H1 (cell line): ENCODE results near the gene OLR1. TPM values are rescaled to one million over a fixed set of nuclear protein-coding genes. Genes with fewer than 3 reads are reported as not detected.

Experiments used
- CTCF ChIA-PET: fragments of 300-600 bp; sonication (Branson Sonifier 250); formaldehyde crosslinking; loops from one replicate; lab custom pipeline; 2021; ENCODE audit not compliant: partially characterized antibody; lab: Charles Lee
- POLR2A ChIA-PET: fragments of 300-600 bp; sonication (Branson Sonifier 250); formaldehyde crosslinking; loops from one replicate; lab custom pipeline; 2021; ENCODE audit warnings: inconsistent platforms; ENCODE audit not compliant: partially characterized antibody; lab: Charles Lee
- DNase-seq, 2 experiments: peaks; one replicate each; pipeline versions ENCODE4 v3.0.0 to v3.0.0-alpha.2; 2010 to 2022; ENCODE audit warnings: low spot score in 2 of 2, low read depth in 1 of 2, mixed read lengths in 1 of 2
- FAIRE-seq: peaks from 2 replicates; lab custom pipeline; 2011; peaks lifted over from hg19 to GRCh38; lab: Jason Lieb, UNC
- H2AFZ ChIP-seq: 2 replicates; pipeline ENCODE4 v1.8.1; 2012; ENCODE audit warnings: low read length, inconsistent platforms
- H2AK5ac ChIP-seq: 2 replicates; pipeline ENCODE4 v1.6.1; 2013; ENCODE audit warnings: low read depth, low read length
- H2BK120ac ChIP-seq: replicated peaks from 2 replicates; pipeline ENCODE3; 2013; ENCODE audit warnings: low read depth, low read length, inconsistent platforms
- H2BK12ac ChIP-seq: 2 replicates; pipeline ENCODE4 v1.6.1; 2013; ENCODE audit warnings: low read depth, low read length
- H2BK15ac ChIP-seq: 2 replicates; pipeline ENCODE4 v1.6.1; 2013; ENCODE audit warnings: low read length
- H2BK20ac ChIP-seq: 2 replicates; pipeline ENCODE4 v1.6.1; 2013; ENCODE audit warnings: low read length
- H2BK5ac ChIP-seq: 2 replicates; pipeline ENCODE4 v1.6.1; 2013; ENCODE audit warnings: low read depth, low read length
- H3K14ac ChIP-seq: 2 replicates; pipeline ENCODE4 v1.6.1; 2013; ENCODE audit warnings: inconsistent platforms; ENCODE audit not compliant: insufficient read length
- H3K18ac ChIP-seq: 2 replicates; pipeline ENCODE4 v1.6.1; 2013; ENCODE audit warnings: low read length; ENCODE audit errors: extremely low read depth
- H3K23ac ChIP-seq: 2 replicates; pipeline ENCODE4 v1.6.1; 2013; ENCODE audit warnings: inconsistent platforms; ENCODE audit not compliant: insufficient read length
- H3K23me2 ChIP-seq: 2 replicates; pipeline ENCODE4 v1.6.1; 2013; ENCODE audit warnings: low read depth, low read length
- H3K27ac ChIP-seq: 2 replicates; pipeline ENCODE4 v1.6.1; 2011; ENCODE audit warnings: low read depth, low read length, inconsistent platforms
- H3K27me3 ChIP-seq, 4 experiments: replicated peaks in 1 of 4; 1 replicate in 1 of 4; 2 replicates in 3 of 4; pipeline versions ENCODE4 v1.6.1 to v1.8.1; 2011 to 2013; ENCODE audit warnings: low read length in 3 of 4, mild to moderate bottlenecking in 3 of 4, inconsistent platforms in 2 of 4, mixed read lengths in 2 of 4, moderate library complexity in 1 of 4; ENCODE audit not compliant: control insufficient read depth in 3 of 4, insufficient read depth in 3 of 4; ENCODE audit errors: extremely low read depth in 1 of 4
- H3K36me3 ChIP-seq, 4 experiments: 2 replicates each; pipeline versions ENCODE4 v1.6.1 to v1.8.1; 2011 to 2013; ENCODE audit warnings: mild to moderate bottlenecking in 4 of 4, low read length in 3 of 4, moderate library complexity in 2 of 4, control low read depth in 1 of 4, inconsistent platforms in 1 of 4; ENCODE audit not compliant: insufficient read depth in 4 of 4, control insufficient read depth in 2 of 4
- H3K4ac ChIP-seq: replicated peaks from 2 replicates; pipeline ENCODE3; 2013; ENCODE audit warnings: low read length, low read depth, mixed read lengths, inconsistent platforms; ENCODE audit not compliant: insufficient read length
- H3K4me1 ChIP-seq, 4 experiments: replicated peaks in 1 of 4; 1 replicate in 1 of 4; 2 replicates in 3 of 4; pipeline versions ENCODE4 v1.6.1 to v1.8.1; 2011 to 2013; ENCODE audit warnings: low read length in 3 of 4, inconsistent platforms in 2 of 4, mixed read lengths in 1 of 4; ENCODE audit not compliant: insufficient read depth in 4 of 4, control insufficient read depth in 3 of 4
- H3K4me2 ChIP-seq, 2 experiments: 2 replicates each; pipeline versions ENCODE4 v1.6.1 to v1.8.1; 2011 to 2013; ENCODE audit warnings: low read depth in 2 of 2, low read length in 2 of 2, control low read depth in 1 of 2, inconsistent platforms in 1 of 2, mild to moderate bottlenecking in 1 of 2; ENCODE audit not compliant: insufficient read depth in 1 of 2
- H3K4me3 ChIP-seq, 4 experiments: fragments of 200-600, 300-600 bp in 1 of 4; sonication (generic), shearing (Covaris generic), sonication (Bioruptor Twin) in 1 of 4; 2 replicates each; pipeline versions ENCODE4 v1.5.1 to v1.8.1; 2011 to 2016; ENCODE audit warnings: low read length in 4 of 4, low read depth in 3 of 4, control low read depth in 2 of 4, inconsistent platforms in 2 of 4, mild to moderate bottlenecking in 2 of 4, mixed read lengths in 1 of 4, moderate library complexity in 1 of 4; ENCODE audit not compliant: insufficient read depth in 2 of 4; ENCODE audit errors: extremely low read depth in 1 of 4
- H3K56ac ChIP-seq: replicated peaks from 2 replicates; pipeline ENCODE3; 2013; ENCODE audit warnings: low read depth, mild to moderate bottlenecking, mixed read lengths, low read length, inconsistent platforms; ENCODE audit not compliant: insufficient read length
- H3K79me1 ChIP-seq: 2 replicates; pipeline ENCODE4 v1.6.1; 2013; ENCODE audit warnings: low read depth, low read length, control low read depth
- H3K79me2 ChIP-seq, 2 experiments: 2 replicates each; pipeline versions ENCODE4 v1.6.1 to v1.8.1; 2012 to 2013; ENCODE audit warnings: low read length in 2 of 2, mild to moderate bottlenecking in 2 of 2, inconsistent platforms in 1 of 2; ENCODE audit not compliant: insufficient read depth in 2 of 2, control insufficient read depth in 1 of 2
- H3K9ac ChIP-seq, 4 experiments: replicated peaks in 1 of 4; 1 replicate in 1 of 4; 2 replicates in 3 of 4; pipeline versions ENCODE4 v1.6.1 to v1.8.1; 2011 to 2013; ENCODE audit warnings: low read depth in 3 of 4, low read length in 3 of 4, control low read depth in 2 of 4, mild to moderate bottlenecking in 2 of 4, moderate library complexity in 2 of 4, inconsistent platforms in 1 of 4; ENCODE audit errors: extremely low read depth in 1 of 4
- H3K9me3 ChIP-seq, 2 experiments: 2 replicates each; pipeline versions ENCODE4 v1.6.1 to v1.8.1; 2012 to 2013; ENCODE audit warnings: mild to moderate bottlenecking in 2 of 2, moderate library complexity in 2 of 2, control low read depth in 1 of 2, inconsistent platforms in 1 of 2, low read depth in 1 of 2, low read length in 1 of 2, mixed read lengths in 1 of 2; ENCODE audit not compliant: insufficient read depth in 2 of 2
- H4K20me1 ChIP-seq, 2 experiments: replicated peaks in 1 of 2; 2 replicates each; pipeline versions ENCODE3 to v1.8.1; 2011 to 2013; ENCODE audit warnings: inconsistent platforms in 2 of 2, low read length in 2 of 2, mild to moderate bottlenecking in 1 of 2; ENCODE audit not compliant: insufficient read depth in 2 of 2, control insufficient read depth in 1 of 2
- H4K5ac ChIP-seq: 2 replicates; pipeline ENCODE4 v1.6.1; 2013; ENCODE audit warnings: low read length, low read depth, mixed read lengths, inconsistent platforms; ENCODE audit not compliant: insufficient read length
- H4K8ac ChIP-seq: 2 replicates; pipeline ENCODE4 v1.8.0; 2013; ENCODE audit warnings: mild to moderate bottlenecking, moderate library complexity, low read length, inconsistent platforms; ENCODE audit not compliant: insufficient read depth; ENCODE audit errors: extremely low read depth
- H4K91ac ChIP-seq: replicated peaks from 2 replicates; pipeline ENCODE3; 2013; ENCODE audit warnings: low read length, mixed read lengths, inconsistent platforms; ENCODE audit not compliant: insufficient read length
- BACH1 ChIP-seq: IDR thresholded peaks from 2 replicates; pipeline ENCODE4 v1.6.1; 2012; ENCODE audit warnings: low read length, improper control_type of control experiment
- CBX8 ChIP-seq: fragments of 300-800, 300-1000 bp; sonication (generic); IDR thresholded peaks from 2 replicates; pipeline ENCODE4 v1.7.1; 2016; ENCODE audit warnings: low read depth, low read length, borderline replicate concordance
- GABPA ChIP-seq: IDR thresholded peaks from 2 replicates; pipeline ENCODE4 v1.6.1; 2011; ENCODE audit warnings: mild to moderate bottlenecking, low read length, moderate library complexity, borderline replicate concordance; ENCODE audit not compliant: insufficient read depth
- HDAC2 ChIP-seq, 2 experiments: fragments of 300-600 bp in 1 of 2; sonication (generic) in 1 of 2; IDR thresholded peaks; 2 replicates each; pipeline ENCODE4 v1.6.1; 2011 to 2012; ENCODE audit warnings: low read depth in 2 of 2, low read length in 2 of 2, mild to moderate bottlenecking in 2 of 2, moderate library complexity in 2 of 2, borderline replicate concordance in 1 of 2, inconsistent platforms in 1 of 2
- JUN ChIP-seq: IDR thresholded peaks from 2 replicates; pipeline ENCODE4 v1.6.1; 2011; ENCODE audit warnings: low read depth, mild to moderate bottlenecking, improper control_type of control experiment, low read length
- KDM1A ChIP-seq: fragments of 200-600, 300-600 bp; sonication (generic); IDR thresholded peaks from 2 replicates; pipeline ENCODE4 v1.7.1; 2016; ENCODE audit warnings: mild to moderate bottlenecking, low read length, borderline replicate concordance
- KDM4A ChIP-seq: IDR thresholded peaks from one replicate; pipeline ENCODE4 v1.7.1; 2012; ENCODE audit warnings: low read depth, mild to moderate bottlenecking, moderate library complexity, low read length, inconsistent platforms; ENCODE audit not compliant: severe bottlenecking
- RNF2 ChIP-seq: fragments of 200-900, 300-1000 bp; sonication (generic); IDR thresholded peaks from 2 replicates; pipeline ENCODE4 v1.7.1; 2016; ENCODE audit warnings: borderline replicate concordance, low read depth, mild to moderate bottlenecking, antibody characterized with exemption, low read length; ENCODE audit not compliant: poor library complexity, severe bottlenecking; ENCODE audit errors: missing control alignments
- SP1 ChIP-seq: IDR thresholded peaks from 2 replicates; pipeline ENCODE4 v1.6.1; 2011; ENCODE audit warnings: low read depth, low read length
- WGBS, 2 experiments: shearing (Covaris generic) in 1 of 2; methylation state at CpG; one replicate each; pipeline versions ENCODE4 v1.1.6 to v1.1.7; 2013 to 2015; ENCODE audit warnings: low lambda C conversion rate in 2 of 2, mixed read lengths in 2 of 2, inconsistent platforms in 1 of 2, low coverage in 1 of 2, missing lambda C conversion rate in 1 of 2; ENCODE audit not compliant: insufficient replicate concordance in 2 of 2, insufficient coverage in 1 of 2, insufficient read length in 1 of 2; ENCODE audit errors: extremely low coverage in 1 of 2, missing lambda C conversion rate in 1 of 2; 5-methylcytosine and 5-hydroxymethylcytosine counted together
- polyA plus RNA-seq, 7 experiments: library from polyadenylated mRNA; depleted of rRNA in 3 of 7; stranded (reverse) in 5 of 7; unstranded in 2 of 7; fragments of >200 nt in 5 of 7; fragments of 200-250 nt in 2 of 7; gene quantifications; 1 replicate in 5 of 7; 2 replicates in 1 of 7; 4 replicates in 1 of 7; pipeline versions ENCODE4 v1.2.1 to v1.2.3, GENCODE V29; 2011 to 2013; ENCODE audit warnings: missing spikeins in 2 of 7, mixed read lengths in 2 of 7
- total RNA-seq: library from RNA; stranded (reverse); fragmentation: NEBNext Ultra II Directional; extraction: Animal tissue kit (Norgen Biotek cat#: 25700); gene quantifications from 2 replicates; pipeline ENCODE4 v1.2.1, GENCODE V29; 2021

OLR1 gene
- total and polyA plus RNA-seq, 2 of the 8 experiments (the other 6 are each of a cell fraction or from before 2014, with no cell fraction given), result not detected

- H3K27me3 ChIP-seq, result no peaks in the 10 kb centered on the region
- H2BK5ac ChIP-seq, result no peak overlapping the region
- no peak overlapping the region for H3K4me2 ChIP-seq
- no peak overlapping the region for H4K91ac ChIP-seq
- no peak overlapping the region for H3K18ac ChIP-seq
- FAIRE-seq (no peak), DNase-seq (no peak)
- no peaks in the 10 kb centered on the region for H3K4me1 ChIP-seq
- H3K4me3 ChIP-seq, result no peak overlapping the region
- H3K23ac ChIP-seq, result no peak overlapping the region
- no peak overlapping the region for H3K9ac ChIP-seq
- no peaks in the 10 kb centered on the region for H3K79me1 ChIP-seq
- H2AK5ac ChIP-seq, result no peak overlapping the region
- no peak overlapping the region for H3K14ac ChIP-seq
- H3K4ac ChIP-seq, result no peak overlapping the region
- POLR2A ChIA-PET, result no interaction called here
- H4K8ac ChIP-seq, result no peak overlapping the region
- H4K20me1 ChIP-seq, result no peaks in the 10 kb centered on the region
- no peak overlapping the region for H2BK12ac ChIP-seq
- H3K27ac ChIP-seq, result no peak overlapping the region
- H3K23me2 ChIP-seq, result no peaks in the 10 kb centered on the region
- TF ChIP-seq HDAC2 (IDR thresholded peaks at IDR 0.05; ENCODE audit: borderline replicate concordance in 1 of 2, low read depth in 2 of 2, low read length in 2 of 2) (no peak), KDM1A (no peak), BACH1 (no peak), SP1 (no peak), JUN (no peak), GABPA (no peak), CBX8 (no peak), KDM4A (no peak), RNF2 (no peak)
- TF ChIP-seq, all 59 proteins: peak for 0
- Histone ChIP-seq H2BK120ac (no peak overlapping the region), H2AFZ (no peak overlapping the region), H3K56ac (no peak overlapping the region), H2BK20ac (no peak overlapping the region), H2BK15ac (no peak overlapping the region), H3K36me3 (no peaks in the 10 kb centered on the region; a peak in 1 of 8 replicates), H3K79me2 (no peaks in the 10 kb centered on the region), H3K9me3 (peaks cover 0 to 4% of the 10 kb centered on the region in 2 experiments; a peak in 1 of 4 replicates), H4K5ac (no peak overlapping the region)
- WGBS, 2 experiments, result 91% methylated on average over 7 of the region's 7 CpGs; no CpG with 5 or more reads in 1 of the 2 experiments
- CTCF ChIA-PET, result interaction anchor here (0.7 to 1.8 kb wide), 3 partner anchors 33 to 82 kb away, joined by 3 to 4 read pairs (median 3); no protein-coding TSS in a partner anchor
These were observed 56.0 kb downstream of the OLR1 start for GRCh38 chr12:10115890-10116289.
